HEK293T (cell line): ENCODE measurements around the gene C3orf52.

Experiments used
- FOXM1 ChIP-seq: fragments of 450-650 bp; IDR thresholded peaks from 2 replicates; pipeline ENCODE4 v1.6.1; 2017; ENCODE audit warnings: mild to moderate bottlenecking, borderline replicate concordance
- HDGF ChIP-seq: fragments of 450-650 bp; IDR thresholded peaks from 2 replicates; pipeline ENCODE4 v1.6.1; 2017; ENCODE audit warnings: antibody characterized with exemption, borderline replicate concordance
- LEF1 ChIP-seq: fragments of 450-650 bp; IDR thresholded peaks from 2 replicates; pipeline ENCODE4 v1.6.1; 2017; ENCODE audit warnings: mild to moderate bottlenecking, borderline replicate concordance

GRCh38 chr3:112074006-112074405, 12.2 kb upstream of the C3orf52 start:
- TF ChIP-seq HDGF (no peak), FOXM1 (no peak), LEF1 (no peak)
